LNCAP (cell line): Measurements from ENCODE around the gene KCNAB3.
A peak's percentile ranks its signal among the peaks of the same experiment; 100 is the strongest.

Experiments used
- CTCF ChIP-seq: fragments of 450-650 bp; IDR thresholded peaks from 2 replicates; pipeline ENCODE4 v1.5.1; 2017; ENCODE audit warnings: mild to moderate bottlenecking

The KCNAB3 gene

GRCh38 chr17:7916808-7917207 is 12.8 kb downstream of the KCNAB3 start:
- TF ChIP-seq CTCF: no peak

- TF ChIP-seq CTCF: no peak
Measured at GRCh38 chr17:7916385-7916682, 13.3 kb downstream of the KCNAB3 start.

GRCh38 chr17:7915611-7916384 is 13.9 kb downstream of the KCNAB3 start, which contains the start of gene RNF227:
TSS of gene RNF227 (minus strand) at chr17:7916289. CDS start at chr17:7916195, 94 bp downstream.
- no peak for TF ChIP-seq CTCF

GRCh38 chr17:7915179-7915610 is 14.5 kb downstream of the KCNAB3 start:
- no peak for TF ChIP-seq CTCF

GRCh38 chr17:7912927-7913524 is 16.6 kb downstream of the KCNAB3 start:
- peak; percentile 73 for TF ChIP-seq CTCF

GRCh38 chr17:7911116-7911515 is 18.5 kb downstream of the KCNAB3 start:
- TF ChIP-seq CTCF: no peak

- TF ChIP-seq CTCF: no peak
Measured at GRCh38 chr17:7910711-7911110, 18.9 kb downstream of the KCNAB3 start.
